Effector memory CD8-positive, alpha-beta T cell (primary cell): ENCODE data around the gene CUL1.

Experiments used
- ATAC-seq: fragments of 150-1000 bp; cut with Tn5 transposase; replicated peaks from 2 replicates; pipeline ENCODE4 v1.10.0; 2021; ENCODE audit warnings: mild to moderate bottlenecking, moderate library complexity
- DNase-seq, 3 experiments: peaks; one replicate each; pipeline ENCODE4 v3.0.0; 2021
- H3K27ac Mint-ChIP-seq, 2 donors: one replicate each; pipeline ENCODE4 v1.8.0; 2022; ENCODE audit warnings: mild to moderate bottlenecking in 2 of 2, mixed read lengths in 2 of 2, moderate library complexity in 2 of 2
- H3K27me3 Mint-ChIP-seq, 2 donors: one replicate each; pipeline ENCODE4 v1.8.0; 2022; ENCODE audit warnings: mixed read lengths in 2 of 2
- H3K36me3 Mint-ChIP-seq: one replicate; pipeline ENCODE4 v1.8.0; 2022; ENCODE audit warnings: mild to moderate bottlenecking, moderate library complexity, mixed read lengths; ENCODE audit not compliant: insufficient read depth
- H3K4me1 Mint-ChIP-seq, 2 donors: one replicate each; pipeline ENCODE4 v1.8.0; 2022; ENCODE audit warnings: low read depth in 2 of 2, mixed read lengths in 2 of 2
- H3K4me3 Mint-ChIP-seq, 2 donors: one replicate each; pipeline ENCODE4 v1.8.0; 2022; ENCODE audit warnings: mild to moderate bottlenecking in 2 of 2, mixed read lengths in 2 of 2, moderate library complexity in 2 of 2
- H3K9me3 Mint-ChIP-seq, 2 donors: one replicate each; pipeline ENCODE4 v1.8.0; 2022; ENCODE audit warnings: mixed read lengths in 2 of 2

The CUL1 gene

DNA sequence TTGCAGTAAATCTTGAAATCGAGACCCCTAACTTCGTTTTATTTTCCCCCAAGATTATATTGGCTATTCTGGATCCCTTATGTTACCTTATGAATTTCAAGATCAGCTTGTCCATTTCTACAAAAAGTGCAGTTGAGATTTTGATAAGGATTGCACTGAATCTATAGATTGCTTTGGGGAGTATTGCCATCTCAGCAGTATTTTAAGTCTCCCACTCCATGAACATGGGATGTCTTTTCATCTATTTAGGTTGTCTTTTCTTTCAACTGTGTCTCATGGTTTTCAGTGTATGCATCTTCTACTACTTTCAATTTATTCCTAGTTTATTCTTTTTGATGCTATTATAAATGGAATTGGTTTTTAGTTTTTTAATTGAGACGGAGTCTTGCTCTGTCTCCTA, 95.8 kb downstream of the CUL1 start:
- Mint-ChIP-seq H3K4me3 (no peak overlapping the region), H3K27ac (no peak overlapping the region), H3K27me3 (no peaks in the 10 kb centered on the region), H3K4me1 (no peaks in the 10 kb centered on the region), H3K36me3 (peaks cover 71% of the 10 kb centered on the region), H3K9me3 (no peaks in the 10 kb centered on the region)
- DNase-seq (no peak), ATAC-seq (no peak)

DNA sequence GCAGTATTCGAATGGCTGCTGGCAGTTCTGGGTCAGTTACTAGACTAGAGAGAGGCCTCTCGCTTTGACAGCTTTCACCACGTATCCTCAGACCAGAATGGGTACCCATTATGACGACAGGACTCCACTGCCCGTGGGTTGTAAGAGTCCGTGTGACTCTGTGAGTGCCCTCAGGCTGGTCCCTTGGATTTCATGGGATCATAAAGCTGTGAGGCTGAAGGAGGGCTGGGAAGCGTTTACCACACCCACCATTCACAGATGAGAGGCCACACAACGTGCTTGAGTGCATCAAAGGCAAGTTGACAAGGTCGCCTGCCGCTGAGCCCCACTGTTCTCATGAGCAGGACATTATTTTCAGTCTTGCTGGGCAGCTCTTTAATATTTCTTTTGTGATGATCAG, 98.1 kb downstream of the CUL1 start:
- Mint-ChIP-seq H3K4me1 (no peaks in the 10 kb centered on the region), H3K27ac (no peak overlapping the region), H3K27me3 (no peaks in the 10 kb centered on the region), H3K4me3 (no peak overlapping the region), H3K36me3 (peaks cover 82% of the 10 kb centered on the region), H3K9me3 (no peaks in the 10 kb centered on the region)
- DNase-seq (no peak), ATAC-seq (no peak)

DNA sequence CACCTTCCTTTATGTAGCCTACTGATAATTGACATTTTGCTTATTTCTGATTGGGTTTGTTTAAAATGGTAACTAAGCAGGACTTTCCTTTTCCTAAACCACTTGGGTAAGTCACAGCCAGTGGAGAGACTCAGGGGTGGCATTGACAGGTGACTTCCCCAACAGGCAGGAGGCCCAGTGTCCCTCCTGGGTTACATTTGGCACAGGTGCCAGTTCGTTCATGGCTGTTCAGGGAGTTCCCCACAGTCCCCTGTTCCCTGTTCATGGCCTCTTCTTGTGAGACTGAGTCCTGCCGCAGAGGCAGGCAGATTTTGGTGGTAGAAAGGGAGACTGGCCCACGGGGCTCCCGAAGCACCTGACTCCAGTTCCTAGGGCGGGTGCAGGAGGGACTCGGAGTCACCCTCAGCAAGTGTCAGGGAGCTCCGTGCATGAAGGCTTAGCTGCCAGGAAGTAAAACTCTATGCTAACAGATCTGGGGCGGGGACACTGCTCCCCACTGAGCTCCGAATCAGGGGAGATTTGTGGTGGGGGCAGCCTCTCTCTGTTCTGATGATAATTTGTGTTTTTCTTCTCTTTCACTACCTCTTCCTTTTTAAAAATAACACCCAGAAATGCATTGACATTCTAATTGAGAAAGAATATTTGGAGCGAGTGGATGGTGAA, 101.3 kb downstream of the CUL1 start:
- Mint-ChIP-seq H3K4me3 (no peak overlapping the region), H3K27me3 (no peaks in the 10 kb centered on the region), H3K27ac (peak overlapping the region in 1 of 2 donors; percentile 10), H3K4me1 (no peaks in the 10 kb centered on the region), H3K9me3 (no peaks in the 10 kb centered on the region), H3K36me3 (peaks cover 58% of the 10 kb centered on the region)
- ATAC-seq (no peak), DNase-seq (no peak)

DNA sequence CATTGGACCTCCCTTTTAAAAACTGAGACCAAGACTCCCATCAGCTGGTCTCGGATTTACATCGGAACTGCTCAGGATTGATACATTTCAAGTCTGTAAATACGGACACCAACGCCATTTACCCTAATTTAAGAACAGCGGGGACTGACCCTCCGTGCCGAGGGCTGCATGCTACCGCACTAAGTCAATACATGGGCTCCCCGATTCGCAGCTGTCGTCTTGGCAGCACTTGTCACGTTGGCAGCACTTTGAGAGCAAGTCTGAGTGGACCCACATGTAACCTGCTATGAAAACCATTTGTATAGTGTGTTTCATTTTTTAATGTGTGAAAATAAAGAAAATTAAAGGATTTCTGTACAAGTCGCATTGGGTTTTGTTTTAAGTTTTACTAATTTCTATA, 102.0 kb downstream of the CUL1 start:
- H3K4me1 Mint-ChIP-seq, result no peaks in the 10 kb centered on the region
- no peaks in the 10 kb centered on the region for H3K9me3 Mint-ChIP-seq
- H3K36me3 Mint-ChIP-seq, result peaks cover 56% of the 10 kb centered on the region
- H3K27ac Mint-ChIP-seq, result no peak overlapping the region
- no peaks in the 10 kb centered on the region for H3K27me3 Mint-ChIP-seq
- ATAC-seq (no peak), DNase-seq (no peak)
- H3K4me3 Mint-ChIP-seq, result no peak overlapping the region

DNA sequence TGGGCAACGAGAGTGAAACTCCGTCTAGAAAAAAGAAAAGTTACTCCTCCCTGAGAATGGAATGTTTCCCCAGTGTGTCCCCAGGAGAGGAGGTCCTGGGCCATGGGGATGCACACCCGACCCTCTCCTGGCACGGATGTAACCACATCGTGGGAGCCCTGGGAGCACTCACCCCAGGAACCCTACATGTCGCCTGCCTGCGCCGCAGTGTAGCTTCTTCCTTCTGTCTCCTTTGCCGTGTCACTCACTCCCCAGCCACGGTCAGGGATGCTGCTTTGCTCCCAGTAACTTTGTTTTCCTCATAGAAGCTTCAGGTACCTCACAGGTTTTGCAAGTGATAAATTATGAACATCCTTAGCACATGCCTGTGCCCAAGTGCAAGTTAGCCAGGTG, 103.4 kb downstream of the CUL1 start:
- Mint-ChIP-seq H3K4me3 (no peak overlapping the region), H3K27me3 (no peaks in the 10 kb centered on the region), H3K36me3 (peaks cover 52% of the 10 kb centered on the region), H3K4me1 (no peaks in the 10 kb centered on the region), H3K9me3 (no peaks in the 10 kb centered on the region), H3K27ac (peak overlapping the region in 1 of 2 donors; percentile 30)
- DNase-seq (no peak), ATAC-seq (no peak)

DNA sequence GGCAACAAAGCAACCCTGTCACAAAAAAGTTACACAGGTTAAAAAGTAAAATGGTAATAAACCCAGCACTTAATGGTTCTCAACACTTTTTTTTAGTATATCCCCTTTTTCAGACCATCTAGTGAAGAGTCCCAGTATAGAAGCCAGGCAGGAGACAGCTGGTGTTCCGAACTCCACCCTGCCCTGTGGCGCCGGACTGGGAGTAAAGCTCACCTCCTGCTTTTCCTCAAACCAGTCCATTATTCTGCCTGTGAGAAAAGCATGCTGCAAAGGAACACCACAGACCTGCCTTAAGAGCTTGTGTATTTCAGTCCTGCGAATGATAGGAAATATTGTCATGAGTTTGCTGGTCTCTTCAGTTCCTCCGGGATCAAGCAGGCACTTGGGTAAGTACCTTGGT, 104.4 kb downstream of the CUL1 start:
- Mint-ChIP-seq H3K27me3 (no peaks in the 10 kb centered on the region), H3K9me3 (no peaks in the 10 kb centered on the region), H3K27ac (peak overlapping the region in 1 of 2 donors; percentile 31), H3K4me1 (no peaks in the 10 kb centered on the region), H3K36me3 (peaks cover 46% of the 10 kb centered on the region), H3K4me3 (no peak overlapping the region)
- DNase-seq, result no peak
- no peak for ATAC-seq

DNA sequence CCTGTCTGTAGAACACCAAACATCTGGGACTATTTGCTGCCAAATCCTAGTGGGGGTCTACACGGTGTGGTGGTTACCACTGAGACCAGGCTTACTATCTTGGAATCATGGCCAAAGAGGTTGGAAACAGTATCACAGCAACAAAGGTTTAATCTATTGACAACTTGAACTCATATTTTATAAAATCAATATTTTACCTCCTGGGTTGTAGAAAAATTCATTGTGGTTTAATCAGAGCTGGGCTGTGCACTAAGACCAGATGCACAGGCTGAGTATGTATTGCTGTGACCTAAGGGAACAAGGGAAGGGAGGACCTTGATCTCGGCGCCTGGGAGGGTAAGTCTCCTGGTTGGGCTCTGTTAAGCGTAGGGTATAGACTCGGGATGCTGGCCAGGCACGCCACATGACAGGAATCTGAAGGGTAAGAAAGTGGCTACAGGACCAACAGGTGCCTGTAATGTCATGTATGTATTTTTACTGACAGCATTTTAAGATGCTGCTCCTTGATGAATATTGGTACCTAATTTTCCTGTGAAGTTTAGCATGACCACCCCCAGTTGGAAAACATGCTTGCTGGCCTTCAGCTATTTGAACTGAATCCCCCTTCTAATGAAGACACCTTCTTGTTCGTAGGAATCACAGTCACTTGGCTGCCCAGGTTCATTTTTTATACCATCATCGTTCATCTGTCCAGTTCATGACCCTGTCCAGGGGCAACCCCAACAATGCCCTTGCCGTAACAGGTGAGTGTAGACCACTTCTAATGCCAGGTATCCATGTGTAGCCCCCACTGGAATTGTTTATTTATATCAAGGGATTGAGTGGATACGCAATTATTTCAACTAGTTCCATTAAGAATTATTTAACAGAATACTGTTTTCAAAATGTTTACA, 105.9 kb downstream of the CUL1 start:
- H3K27me3 Mint-ChIP-seq, result no peaks in the 10 kb centered on the region
- no peak overlapping the region for H3K4me3 Mint-ChIP-seq
- no peak for DNase-seq
- no peak for ATAC-seq
- no peaks in the 10 kb centered on the region for H3K9me3 Mint-ChIP-seq
- H3K36me3 Mint-ChIP-seq, result peaks cover 39% of the 10 kb centered on the region
- H3K27ac Mint-ChIP-seq, result no peak overlapping the region
- no peaks in the 10 kb centered on the region for H3K4me1 Mint-ChIP-seq

DNA sequence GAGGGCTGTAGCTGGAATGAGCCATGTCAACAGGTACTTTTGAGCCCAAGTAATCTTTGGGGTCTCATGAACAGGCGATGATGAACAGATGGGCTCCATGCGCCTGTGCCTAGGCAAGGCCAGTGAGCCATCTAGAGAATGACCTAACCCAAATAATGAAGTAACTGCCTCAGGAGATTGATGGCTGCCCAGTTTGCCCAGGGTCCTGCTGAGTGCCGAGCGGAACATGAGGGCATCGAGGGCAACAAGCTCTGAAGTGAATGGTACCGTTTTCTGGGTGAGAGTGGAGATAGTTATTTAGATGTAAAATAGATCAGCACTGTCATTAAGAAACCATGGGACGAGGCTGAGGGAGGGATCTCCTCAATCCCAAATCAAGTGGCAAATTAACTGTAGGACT, 107.5 kb downstream of the CUL1 start:
- H3K27ac Mint-ChIP-seq, result peak overlapping the region; percentile 9 to 23
- no peaks in the 10 kb centered on the region for H3K4me1 Mint-ChIP-seq
- DNase-seq (no peak), ATAC-seq (no peak)
- H3K36me3 Mint-ChIP-seq, result peaks cover 36% of the 10 kb centered on the region
- H3K27me3 Mint-ChIP-seq, result no peaks in the 10 kb centered on the region
- no peaks in the 10 kb centered on the region for H3K9me3 Mint-ChIP-seq
- no peak overlapping the region for H3K4me3 Mint-ChIP-seq

DNA sequence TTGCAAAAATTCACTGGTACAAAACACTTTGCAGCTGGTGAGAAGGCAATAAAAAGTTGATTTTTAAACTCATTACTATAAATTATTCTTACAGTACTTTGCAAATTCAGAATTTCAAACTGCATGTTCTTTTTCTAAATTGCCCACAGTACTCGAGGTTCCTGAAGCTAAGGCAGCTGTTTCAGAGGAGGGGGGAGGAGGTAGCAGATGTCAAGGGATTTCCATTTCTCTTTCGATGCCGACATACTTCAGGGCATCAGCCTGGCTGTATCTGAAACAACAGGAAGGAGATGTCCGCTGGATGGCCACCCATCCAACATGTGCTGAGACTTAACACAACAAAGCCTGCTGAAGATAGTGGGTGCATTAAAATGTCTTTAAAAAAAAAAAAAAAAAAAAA, 108.7 kb downstream of the CUL1 start:
- ATAC-seq, result no peak
- no peak overlapping the region for H3K27ac Mint-ChIP-seq
- H3K4me3 Mint-ChIP-seq, result no peak overlapping the region
- H3K27me3 Mint-ChIP-seq, result no peaks in the 10 kb centered on the region
- no peak for DNase-seq
- H3K9me3 Mint-ChIP-seq, result no peaks in the 10 kb centered on the region
- H3K4me1 Mint-ChIP-seq, result no peaks in the 10 kb centered on the region
- H3K36me3 Mint-ChIP-seq, result peaks cover 31% of the 10 kb centered on the region

DNA sequence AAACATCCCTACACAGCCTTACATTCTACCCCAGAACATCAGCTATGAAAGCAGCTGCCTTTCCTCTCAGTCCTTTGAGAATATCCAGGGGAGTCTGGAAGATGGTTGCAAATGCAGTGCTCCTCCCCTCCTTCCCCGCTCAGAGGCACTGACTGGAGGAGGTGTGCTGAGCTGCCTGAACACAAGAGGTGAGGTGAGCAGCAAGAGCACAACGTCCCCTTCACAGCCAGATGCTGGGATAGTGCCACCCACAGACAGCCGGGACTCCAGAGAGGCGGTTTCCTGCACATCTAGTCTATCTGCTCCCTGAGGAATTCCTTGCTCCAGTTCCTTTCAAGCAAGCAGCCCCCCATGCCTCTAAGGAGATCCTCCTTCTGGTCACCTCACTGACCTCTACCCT, 111.2 kb downstream of the CUL1 start:
- no peak for ATAC-seq
- no peaks in the 10 kb centered on the region for H3K4me1 Mint-ChIP-seq
- H3K27ac Mint-ChIP-seq, result peak overlapping the region in 1 of 2 donors; percentile 36
- H3K9me3 Mint-ChIP-seq, result no peaks in the 10 kb centered on the region
- no peak overlapping the region for H3K4me3 Mint-ChIP-seq
- H3K36me3 Mint-ChIP-seq, result peaks cover 33% of the 10 kb centered on the region
- no peak for DNase-seq
- no peaks in the 10 kb centered on the region for H3K27me3 Mint-ChIP-seq

DNA sequence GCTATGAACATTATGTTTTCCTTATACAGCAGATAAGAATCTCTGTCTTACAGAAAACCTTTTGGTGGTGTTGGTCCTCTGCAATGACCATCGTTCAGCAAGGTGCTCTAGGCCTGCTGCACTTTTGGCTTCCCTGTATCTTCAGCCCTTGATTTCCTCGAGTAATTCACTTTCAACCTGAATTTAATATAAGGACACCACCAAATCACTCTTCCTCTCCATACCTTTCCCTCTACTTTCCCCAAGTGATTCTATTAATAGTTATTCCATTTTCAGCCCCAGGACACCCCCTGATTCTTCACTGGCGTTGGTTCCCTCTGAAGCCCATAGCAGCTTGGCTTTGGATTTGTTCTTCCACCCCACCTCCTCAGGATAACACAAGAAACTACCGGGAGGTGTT, 113.2 kb downstream of the CUL1 start:
- no peak overlapping the region for H3K4me3 Mint-ChIP-seq
- no peak for DNase-seq
- ATAC-seq, result no peak
- peaks cover 29% of the 10 kb centered on the region for H3K36me3 Mint-ChIP-seq
- no peaks in the 10 kb centered on the region for H3K9me3 Mint-ChIP-seq
- H3K4me1 Mint-ChIP-seq, result no peaks in the 10 kb centered on the region
- H3K27ac Mint-ChIP-seq, result peak overlapping the region in 1 of 2 donors; percentile 3
- no peaks in the 10 kb centered on the region for H3K27me3 Mint-ChIP-seq

DNA sequence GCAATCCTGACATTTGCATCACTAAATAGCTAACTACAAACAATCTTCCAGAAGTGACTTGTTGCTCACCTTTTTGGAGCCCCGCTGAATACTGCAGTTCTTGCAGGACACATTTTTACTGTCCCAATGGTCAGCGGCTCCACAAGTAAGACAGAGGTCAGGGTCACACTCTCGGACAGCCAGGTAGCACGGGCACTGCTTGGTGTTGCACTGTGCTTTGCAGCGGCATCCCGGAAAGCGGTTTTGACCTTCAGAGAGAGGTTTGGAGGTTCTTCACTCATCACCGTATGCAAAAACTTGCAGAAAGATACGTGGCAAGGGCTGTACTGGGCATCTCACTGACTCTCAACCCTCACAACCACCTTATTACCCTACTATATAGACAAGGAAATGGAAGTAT, 115.2 kb downstream of the CUL1 start:
- Mint-ChIP-seq H3K4me1 (no peaks in the 10 kb centered on the region), H3K36me3 (peaks cover 33% of the 10 kb centered on the region), H3K27ac (no peak overlapping the region), H3K9me3 (no peaks in the 10 kb centered on the region), H3K4me3 (no peak overlapping the region), H3K27me3 (no peaks in the 10 kb centered on the region)
- no peak for DNase-seq
- no peak for ATAC-seq

DNA sequence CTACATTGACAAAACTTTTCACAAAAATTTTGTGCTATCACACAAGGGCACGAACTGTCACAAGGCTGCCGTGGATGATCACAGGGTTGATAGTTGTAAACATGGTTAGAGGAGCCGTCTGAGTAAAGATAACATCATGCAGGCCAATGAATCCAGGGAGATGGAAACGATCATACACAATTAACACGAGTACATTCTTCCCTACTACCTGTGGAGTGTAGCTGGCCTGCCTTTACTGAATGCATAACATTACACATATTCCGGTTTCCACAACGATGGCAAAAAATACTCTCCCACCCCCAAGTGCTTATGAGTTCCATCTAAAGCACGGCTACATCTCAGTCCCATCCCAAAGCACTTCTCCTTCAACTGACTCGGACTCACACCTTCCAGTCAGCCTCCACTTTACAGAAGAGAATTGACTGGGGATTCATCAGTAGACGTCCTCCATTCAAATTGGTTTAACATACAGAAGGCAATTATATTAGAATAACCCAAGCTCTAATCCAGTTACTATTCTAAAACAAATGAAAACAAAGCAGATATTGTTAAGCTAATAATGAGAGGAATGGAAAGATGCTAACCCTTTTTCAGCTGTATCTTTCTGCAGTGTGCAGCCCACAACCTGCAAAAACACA, 116.3 kb downstream of the CUL1 start:
- Mint-ChIP-seq H3K4me3 (no peak overlapping the region), H3K4me1 (no peaks in the 10 kb centered on the region), H3K36me3 (peaks cover 27% of the 10 kb centered on the region), H3K9me3 (no peaks in the 10 kb centered on the region), H3K27ac (peak overlapping the region in 1 of 2 donors; percentile 57), H3K27me3 (no peaks in the 10 kb centered on the region)
- DNase-seq (no peak), ATAC-seq (no peak)

DNA sequence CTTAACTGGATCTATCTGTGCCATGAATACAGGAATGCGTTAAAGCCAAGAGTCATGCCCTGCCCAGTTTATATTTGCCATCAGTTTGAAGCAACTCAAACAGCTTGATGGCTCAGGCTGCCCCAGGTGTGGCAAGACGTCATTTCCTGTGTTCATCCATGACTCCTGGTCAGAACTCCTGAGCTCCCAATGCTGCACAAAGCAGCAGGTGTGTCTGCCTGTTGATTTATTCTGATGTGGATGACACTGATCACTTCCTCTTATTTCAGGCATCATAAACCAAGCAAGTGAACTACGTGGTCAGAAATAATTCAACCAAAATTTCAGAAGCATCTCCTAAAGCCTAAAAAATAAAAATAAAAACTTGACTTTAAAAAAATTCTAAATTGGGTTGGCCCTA, 116.9 kb downstream of the CUL1 start:
- H3K4me3 Mint-ChIP-seq, result no peak overlapping the region
- no peaks in the 10 kb centered on the region for H3K27me3 Mint-ChIP-seq
- no peak for ATAC-seq
- H3K9me3 Mint-ChIP-seq, result no peaks in the 10 kb centered on the region
- H3K27ac Mint-ChIP-seq, result no peak overlapping the region
- no peak for DNase-seq
- peaks cover 21% of the 10 kb centered on the region for H3K36me3 Mint-ChIP-seq
- H3K4me1 Mint-ChIP-seq, result no peaks in the 10 kb centered on the region
